Stomach (tissue), 9 donors: ENCODE measurements around the gene SCP2. TPM values are rescaled to one million over a fixed set of nuclear protein-coding genes. Genes with fewer than 3 reads are reported as not detected.
"Not testable (repeated sequence)": the region's sequence is repeated elsewhere in the genome, so short reads cannot be mapped to it uniquely, and the experiment has no call there.

Experiments
- DNase-seq, 2 donors: peaks; one replicate each; pipeline versions ENCODE4 v3.0.0 to v3.0.0-alpha.2; 2013 to 2019
- H3K27ac ChIP-seq, 5 donors: fragments of 200-600 bp in 4 of 5; sonication (generic) in 4 of 5; one replicate each; pipeline ENCODE4 v1.5.1; 2013 to 2019; ENCODE audit warnings: mild to moderate bottlenecking in 1 of 5, moderate library complexity in 1 of 5
- H3K27me3 ChIP-seq, 3 donors: fragments of 200-600 bp; sonication (generic); one replicate each; pipeline ENCODE4 v1.5.1; 2017 to 2019; ENCODE audit warnings: mixed run types in 1 of 3
- H3K36me3 ChIP-seq, 4 donors: fragments of 200-600 bp; sonication (generic); 1 replicate in 3 of 4; 2 replicates in 1 of 4; pipeline ENCODE4 v1.5.1; 2016 to 2019
- H3K4me1 ChIP-seq, 4 donors: fragments of 200-600 bp; sonication (generic); one replicate each; pipeline ENCODE4 v1.5.1; 2016 to 2019
- H3K4me3 ChIP-seq, 4 donors: fragments of 200-600 bp; sonication (generic) in 3 of 4; one replicate each; pipeline ENCODE4 v1.5.1; 2016 to 2019; ENCODE audit warnings: mild to moderate bottlenecking in 1 of 4
- H3K9me3 ChIP-seq, 4 donors: fragments of 200-600 bp; sonication (generic); one replicate each; pipeline ENCODE4 v1.5.1; 2016 to 2019
- CTCF ChIP-seq, 7 experiments: fragments of 450-650 bp in 4 of 7; fragments of 200-600 bp in 3 of 7; sonication (generic) in 3 of 7; IDR thresholded peaks; one replicate each; pipeline ENCODE4 v1.5.1; 2016 to 2019; ENCODE audit warnings: antibody characterized with exemption in 7 of 7, control low read depth in 2 of 7, mild to moderate bottlenecking in 1 of 7
- EP300 ChIP-seq: sonication (generic); formaldehyde crosslinking; IDR thresholded peaks from one replicate; pipeline ENCODE4 v1.6.1; 2017; ENCODE audit warnings: antibody characterized with exemption
- POLR2A ChIP-seq, 4 donors: fragments of 450-650 bp; IDR thresholded peaks; one replicate each; pipeline ENCODE4 v1.6.1; 2016; ENCODE audit warnings: antibody characterized with exemption in 4 of 4, control low read depth in 2 of 4, mild to moderate bottlenecking in 1 of 4, moderate library complexity in 1 of 4
- POLR2AphosphoS5 ChIP-seq, 3 donors: sonication (generic); formaldehyde crosslinking; IDR thresholded peaks; one replicate each; pipeline ENCODE4 v1.6.1; 2016; ENCODE audit warnings: antibody characterized with exemption in 3 of 3
- WGBS, 5 donors: extraction: QIAGEN DNeasy Blood & Tissue Kit in 3 of 5; methylation state at CpG; one replicate each; pipeline versions ENCODE4 v1.1.5 to v1.1.7; 2013 to 2018; 5-methylcytosine and 5-hydroxymethylcytosine counted together
- intact Hi-C: fragments of 100-400 bp; cut with DNase I; formaldehyde crosslinking; loops from one replicate; pipeline ENCODE4 v1.15.1; 2023; ENCODE audit warnings: low total_unique reads
- polyA plus RNA-seq, 3 donors: library from polyadenylated mRNA; stranded (reverse); fragments of 200-250 nt; gene quantifications; one replicate each; pipeline ENCODE4 v1.2.3, GENCODE V29; 2013
- total RNA-seq, 5 donors: library from RNA; depleted of rRNA; stranded (reverse); fragments of >200 nt; gene quantifications; one replicate each; pipeline versions ENCODE4 v1.1.0 to v1.2.3, GENCODE V29; 2014 to 2016
- donor health status: healthy with polysubstance abuse.
- donor health status: Bipolar disorder and iron deficiency.
- donor health status: healthy.

Gene SCP2
- total and polyA plus RNA-seq, 8 donors = 45.1 to 347 (median 97.0) TPM

DNA sequence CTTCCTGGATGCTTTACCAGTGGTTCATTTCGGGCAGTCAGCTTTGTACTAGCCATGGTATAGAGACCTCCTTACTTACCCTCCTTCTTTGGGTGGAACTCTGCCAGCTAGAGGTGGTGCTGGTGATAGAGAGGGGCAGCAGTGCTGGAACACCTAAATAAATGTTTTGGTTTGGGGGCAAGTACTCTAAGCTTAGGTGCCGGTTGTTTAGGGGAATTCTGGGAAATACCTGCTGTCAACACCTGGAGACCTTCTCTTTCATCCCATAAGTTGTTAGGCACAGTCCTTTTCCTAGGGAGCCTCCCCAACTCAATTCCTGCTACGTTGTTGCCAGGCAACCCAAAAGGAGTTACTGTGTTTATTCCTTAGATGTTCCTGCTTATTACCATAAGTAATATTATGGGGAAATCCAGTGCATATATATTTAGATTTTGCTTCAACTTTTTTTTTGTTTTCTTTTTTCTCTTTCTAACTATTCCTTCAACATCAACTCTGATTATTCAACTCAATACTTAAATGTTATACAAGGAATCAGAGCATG is 16.9 kb downstream of the SCP2 start:
- intact Hi-C loops = no loop called here
- peaks cover 0 to 27% (median 17%) of the 10 kb centered on the region in 4 donors for H3K36me3 ChIP-seq
- TF ChIP-seq POLR2AphosphoS5 (IDR thresholded peaks at IDR 0.05) (no peak), CTCF (IDR thresholded peaks at IDR 0.05) (no peak), EP300 (no peak), POLR2A (IDR thresholded peaks at IDR 0.05) (no peak)
- H3K9me3 ChIP-seq = no peaks in the 10 kb centered on the region
- H3K4me3 ChIP-seq = no peak overlapping the region
- H3K27ac ChIP-seq = no peak overlapping the region
- DNase-seq = peak in 1 of 2 donors; percentile 17
- H3K27me3 ChIP-seq = no peaks in the 10 kb centered on the region
- 70 to 83% (median 78%) methylated on average over 3 of the region's 3 CpGs for WGBS, 5 donors
- H3K4me1 ChIP-seq = peaks cover 0 to 13% (median 8%) of the 10 kb centered on the region in 4 donors

- intact Hi-C loops = no loop called here
- Histone ChIP-seq H3K4me1 (peaks cover 0 to 13% (median 8%) of the 10 kb centered on the region in 4 donors), H3K27ac (no peak overlapping the region), H3K4me3 (no peak overlapping the region), H3K9me3 (no peaks in the 10 kb centered on the region), H3K36me3 (peaks cover 0 to 32% (median 20%) of the 10 kb centered on the region in 4 donors), H3K27me3 (no peaks in the 10 kb centered on the region)
- no peak for DNase-seq
- no peak for TF ChIP-seq POLR2A (IDR thresholded peaks at IDR 0.05)
- WGBS, 5 donors = 63 to 89% (median 83%) methylated on average over 10 of the region's 10 CpGs
These were observed 17.5 kb downstream of the SCP2 start for GRCh38 chr1:52944566-52944965.

GRCh38 chr1:52947490-52947889 is 20.4 kb downstream of the SCP2 start:
- TF ChIP-seq EP300 (no peak), CTCF (IDR thresholded peaks at IDR 0.05) (no peak), POLR2A (IDR thresholded peaks at IDR 0.05) (no peak), POLR2AphosphoS5 (IDR thresholded peaks at IDR 0.05) (no peak)
- no peaks in the 10 kb centered on the region for H3K9me3 ChIP-seq
- DNase-seq = no peak
- H3K36me3 ChIP-seq = peaks cover 0 to 48% (median 36%) of the 10 kb centered on the region in 4 donors
- no peak overlapping the region for H3K4me3 ChIP-seq
- H3K27ac ChIP-seq = no peak overlapping the region
- intact Hi-C loops = no loop called here
- H3K27me3 ChIP-seq = no peaks in the 10 kb centered on the region
- H3K4me1 ChIP-seq = peaks cover 0 to 4% (median 0%) of the 10 kb centered on the region in 4 donors
- 82 to 94% (median 89%) methylated on average over 1 of the region's 1 CpG for WGBS, 5 donors

GRCh38 chr1:52949602-52950001 is 22.5 kb downstream of the SCP2 start:
- H3K36me3 ChIP-seq = peaks cover 0 to 53% (median 39%) of the 10 kb centered on the region in 4 donors
- H3K27ac ChIP-seq, H3K4me1 ChIP-seq, DNase-seq, H3K9me3 ChIP-seq, intact Hi-C loops, H3K27me3 ChIP-seq, H3K4me3 ChIP-seq: not testable (repeated sequence)

DNA sequence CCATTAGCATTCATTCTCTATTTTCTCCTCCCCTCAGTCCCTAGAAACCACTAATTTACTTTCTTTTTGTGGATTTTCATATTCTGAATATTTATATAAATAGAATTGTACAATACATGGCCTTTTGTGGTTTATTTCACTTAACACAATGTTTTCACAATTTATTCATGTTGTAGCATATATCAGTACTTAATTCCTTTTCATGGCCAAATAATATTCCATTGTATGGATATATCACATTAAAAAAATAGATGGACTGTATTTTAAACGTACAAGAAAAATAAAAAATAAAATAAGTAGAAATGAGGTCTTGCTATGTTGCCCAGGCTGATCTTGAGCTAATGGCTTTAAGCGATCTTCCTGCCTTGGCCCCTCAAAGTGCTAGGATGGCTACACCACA is 25.0 kb downstream of the SCP2 start:
- H3K27me3 ChIP-seq = no peaks in the 10 kb centered on the region
- H3K9me3 ChIP-seq = no peaks in the 10 kb centered on the region
- peaks cover 0 to 12% (median 4%) of the 10 kb centered on the region in 4 donors for H3K4me1 ChIP-seq
- 90 to 95% (median 94%) methylated on average over 2 of the region's 2 CpGs for WGBS, 5 donors
- peaks cover 0 to 53% (median 39%) of the 10 kb centered on the region in 4 donors for H3K36me3 ChIP-seq
- no peak for DNase-seq
- TF ChIP-seq EP300 = no peak
- no peak for TF ChIP-seq CTCF (IDR thresholded peaks at IDR 0.05)
- no peak for TF ChIP-seq POLR2A (IDR thresholded peaks at IDR 0.05)
- no peak for TF ChIP-seq POLR2AphosphoS5 (IDR thresholded peaks at IDR 0.05)
- H3K4me3 ChIP-seq = no peak overlapping the region
- intact Hi-C loops = no loop called here
- no peak overlapping the region for H3K27ac ChIP-seq
